ENCODE measurements around the gene SMIM10L2A.

Gene SMIM10L2A

GRCh38 chrX:135436456-135436855 lies 14.7 kb downstream of the SMIM10L2A start:
- DNase-seq (ENCODE audit: extremely low read depth, insufficient read length) = no peak
- no peak for TF ChIP-seq CTCF (IDR thresholded peaks at IDR 0.05; ENCODE audit: insufficient read depth, low read length, poor library complexity, severe bottlenecking)
- H3K4me3 ChIP-seq (replicated peaks; ENCODE audit: low read depth, low read length) = no peak overlapping the region
- H3K36me3 ChIP-seq (ENCODE audit: control insufficient read depth, insufficient read depth, low read length) = no peaks in the 10 kb centered on the region
- H3K27me3 ChIP-seq (replicated peaks; ENCODE audit: control insufficient read depth, insufficient read depth, low read length) = no peaks in the 10 kb centered on the region; the same call in 1 of the 2 replicates

GRCh38 chrX:135436966-135437866 lies 15.5 kb downstream of the SMIM10L2A start:
- DNase-seq (ENCODE audit: extremely low read depth, insufficient read length) = no peak
- H3K27me3 ChIP-seq (replicated peaks; ENCODE audit: control insufficient read depth, insufficient read depth, low read length) = no peaks in the 10 kb centered on the region; the same call in 1 of the 2 replicates
- H3K36me3 ChIP-seq (ENCODE audit: control insufficient read depth, insufficient read depth, low read length) = no peaks in the 10 kb centered on the region
- no peak overlapping the region for H3K4me3 ChIP-seq (replicated peaks; ENCODE audit: low read depth, low read length)
- TF ChIP-seq CTCF (IDR thresholded peaks at IDR 0.05; ENCODE audit: insufficient read depth, low read length, poor library complexity, severe bottlenecking) = no peak

- Histone ChIP-seq H3K36me3 (ENCODE audit: control insufficient read depth, insufficient read depth, low read length) (no peaks in the 10 kb centered on the region), H3K27me3 (replicated peaks; ENCODE audit: control insufficient read depth, insufficient read depth, low read length) (no peaks in the 10 kb centered on the region; the same call in 1 of the 2 replicates), H3K4me3 (replicated peaks; ENCODE audit: low read depth, low read length) (no peak overlapping the region)
- TF ChIP-seq CTCF (IDR thresholded peaks at IDR 0.05; ENCODE audit: insufficient read depth, low read length, poor library complexity, severe bottlenecking) = peak; percentile 39
- no peak for DNase-seq (ENCODE audit: extremely low read depth, insufficient read length)
Measured at GRCh38 chrX:135437867-135438733, 16.4 kb downstream of the SMIM10L2A start.

- TF ChIP-seq CTCF (IDR thresholded peaks at IDR 0.05; ENCODE audit: insufficient read depth, low read length, poor library complexity, severe bottlenecking) = no peak
- Histone ChIP-seq H3K27me3 (replicated peaks; ENCODE audit: control insufficient read depth, insufficient read depth, low read length) (no peaks in the 10 kb centered on the region; the same call in 1 of the 2 replicates), H3K36me3 (ENCODE audit: control insufficient read depth, insufficient read depth, low read length) (no peaks in the 10 kb centered on the region), H3K4me3 (replicated peaks; ENCODE audit: low read depth, low read length) (no peak overlapping the region)
- no peak for DNase-seq (ENCODE audit: extremely low read depth, insufficient read length)
Measured at GRCh38 chrX:135438734-135439043, 16.9 kb downstream of the SMIM10L2A start.

GRCh38 chrX:135449637-135450550 lies 28.1 kb downstream of the SMIM10L2A start:
- no peak overlapping the region for H3K4me3 ChIP-seq (replicated peaks; ENCODE audit: low read depth, low read length)

More at GRCh38 chrX:135449637-135450550, 28.1 kb downstream of the SMIM10L2A start:
- H3K27me3 ChIP-seq (replicated peaks; ENCODE audit: control insufficient read depth, insufficient read depth, low read length) = peaks cover 1% of the 10 kb centered on the region; the same call in 1 of the 2 replicates
- DNase-seq (ENCODE audit: extremely low read depth, insufficient read length) = no peak
- TF ChIP-seq CTCF (IDR thresholded peaks at IDR 0.05; ENCODE audit: insufficient read depth, low read length, poor library complexity, severe bottlenecking) = no peak
- no peaks in the 10 kb centered on the region for H3K36me3 ChIP-seq (ENCODE audit: control insufficient read depth, insufficient read depth, low read length)

Measured in GM06990 (cell line).